NOMO-1 treated with dmso at 0.1 percent for 144 hours (cell line): ENCODE results near the gene IQSEC1.

Source experiments
- DNase-seq: peaks from one replicate; lab custom pipeline; 2025; ENCODE audit not compliant: unreplicated experiment; lab: John Stamatoyannopoulos, UW

The IQSEC1 gene

GRCh38 chr3:12852201-12852600, 221.0 kb downstream of the IQSEC1 start:
- no peak for DNase-seq
